GM10248 (cell line): ENCODE measurements around the gene PNPLA4.

Experiments
- CTCF ChIA-PET: fragments of 300-600 bp; sonication (Branson Sonifier 250); formaldehyde crosslinking; extraction: SDS; loops from one replicate; lab custom pipeline; 2021; ENCODE audit warnings: antibody characterized with exemption; lab: Yijun Ruan, JAX
- POLR2A ChIA-PET: fragments of 350-650 bp; sonication (Branson Sonifier 250); formaldehyde crosslinking; extraction: SDS; loops from one replicate; lab custom pipeline; 2020; ENCODE audit warnings: antibody characterized with exemption; lab: Yijun Ruan, JAX
- DNase-seq: peaks from one replicate; pipeline ENCODE4 v3.0.0; 2012; ENCODE audit errors: extremely low spot score
- TF ChIP-seq, protein P1 (sequence below): IDR thresholded peaks from 2 replicates; pipeline ENCODE4 v1.5.1; 2012; ENCODE audit warnings: mild to moderate bottlenecking, low read depth; ENCODE audit errors: extremely low read depth, missing control alignments, control extremely low read depth

PNPLA4 gene

DNA sequence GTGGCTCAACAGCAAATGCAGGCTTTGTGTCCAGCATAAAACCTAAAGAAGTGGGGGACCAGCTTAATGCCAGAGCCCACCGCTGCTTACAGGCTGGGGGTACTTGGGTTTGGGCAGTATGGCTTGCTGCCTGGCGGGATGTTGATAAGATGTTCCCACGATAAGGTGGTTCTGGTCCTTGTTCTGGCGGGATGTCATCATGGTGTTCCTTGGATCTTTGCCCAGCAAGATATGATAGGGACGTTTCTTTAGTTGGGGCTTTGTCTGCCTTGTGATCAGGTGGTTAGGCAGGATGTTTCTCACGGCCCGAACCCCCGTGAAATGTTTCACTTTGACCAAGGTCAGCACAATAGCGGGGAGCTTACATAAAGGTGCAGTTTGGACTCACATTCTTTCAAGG, 35.3 kb downstream of the PNPLA4 start:
- POLR2A ChIA-PET: no interaction called here

DNA sequence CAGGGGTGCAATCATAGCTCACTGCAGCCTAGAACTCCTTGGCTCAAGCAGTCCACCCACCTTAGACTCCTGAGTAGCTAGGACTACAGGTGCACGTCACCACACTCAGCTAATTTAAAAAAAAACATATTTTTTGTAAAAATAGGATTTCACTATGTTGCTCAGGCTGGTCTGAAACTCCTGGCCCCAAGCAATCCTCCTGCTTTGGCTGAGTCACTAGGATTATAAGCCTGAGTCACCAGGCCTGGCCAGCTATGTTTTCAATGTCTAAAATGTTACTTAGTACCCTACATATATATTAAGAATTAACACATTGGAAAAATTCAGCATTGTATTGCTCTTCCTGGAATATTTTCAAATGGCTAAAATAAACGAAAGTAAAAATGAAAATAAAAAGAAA, 37.5 kb downstream of the PNPLA4 start:
- TF ChIP-seq, protein P1, sequence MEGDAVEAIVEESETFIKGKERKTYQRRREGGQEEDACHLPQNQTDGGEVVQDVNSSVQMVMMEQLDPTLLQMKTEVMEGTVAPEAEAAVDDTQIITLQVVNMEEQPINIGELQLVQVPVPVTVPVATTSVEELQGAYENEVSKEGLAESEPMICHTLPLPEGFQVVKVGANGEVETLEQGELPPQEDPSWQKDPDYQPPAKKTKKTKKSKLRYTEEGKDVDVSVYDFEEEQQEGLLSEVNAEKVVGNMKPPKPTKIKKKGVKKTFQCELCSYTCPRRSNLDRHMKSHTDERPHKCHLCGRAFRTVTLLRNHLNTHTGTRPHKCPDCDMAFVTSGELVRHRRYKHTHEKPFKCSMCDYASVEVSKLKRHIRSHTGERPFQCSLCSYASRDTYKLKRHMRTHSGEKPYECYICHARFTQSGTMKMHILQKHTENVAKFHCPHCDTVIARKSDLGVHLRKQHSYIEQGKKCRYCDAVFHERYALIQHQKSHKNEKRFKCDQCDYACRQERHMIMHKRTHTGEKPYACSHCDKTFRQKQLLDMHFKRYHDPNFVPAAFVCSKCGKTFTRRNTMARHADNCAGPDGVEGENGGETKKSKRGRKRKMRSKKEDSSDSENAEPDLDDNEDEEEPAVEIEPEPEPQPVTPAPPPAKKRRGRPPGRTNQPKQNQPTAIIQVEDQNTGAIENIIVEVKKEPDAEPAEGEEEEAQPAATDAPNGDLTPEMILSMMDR: no peak
- CTCF ChIA-PET: no interaction called here
- POLR2A ChIA-PET: no interaction called here
- no peak for DNase-seq

More for the DNA sequence above, 35.3 kb downstream of the PNPLA4 start:
- CTCF ChIA-PET: no interaction called here
- TF ChIP-seq, protein P1: no peak
- DNase-seq: no peak

DNA sequence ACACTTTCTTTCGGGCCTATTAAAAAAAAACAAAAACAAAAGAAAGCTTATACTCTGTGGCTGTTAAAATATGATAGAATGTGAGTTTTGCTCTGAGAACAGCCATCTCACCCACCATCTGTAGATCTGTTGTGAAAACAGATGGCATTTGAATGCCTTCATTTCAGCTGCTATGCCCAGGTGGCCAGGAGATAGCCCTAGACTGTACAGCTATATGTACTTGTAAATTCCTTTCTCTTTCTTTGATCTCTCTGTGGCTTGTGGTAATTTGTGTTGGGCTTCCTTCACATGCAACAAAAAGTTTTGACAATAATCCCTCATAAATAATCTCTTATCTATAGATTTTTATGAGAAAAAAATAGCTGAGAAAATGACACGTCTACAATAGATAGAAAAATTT, 38.1 kb downstream of the PNPLA4 start:
- CTCF ChIA-PET: no interaction called here
- TF ChIP-seq, protein P1: no peak
- POLR2A ChIA-PET: no interaction called here
- no peak for DNase-seq

DNA sequence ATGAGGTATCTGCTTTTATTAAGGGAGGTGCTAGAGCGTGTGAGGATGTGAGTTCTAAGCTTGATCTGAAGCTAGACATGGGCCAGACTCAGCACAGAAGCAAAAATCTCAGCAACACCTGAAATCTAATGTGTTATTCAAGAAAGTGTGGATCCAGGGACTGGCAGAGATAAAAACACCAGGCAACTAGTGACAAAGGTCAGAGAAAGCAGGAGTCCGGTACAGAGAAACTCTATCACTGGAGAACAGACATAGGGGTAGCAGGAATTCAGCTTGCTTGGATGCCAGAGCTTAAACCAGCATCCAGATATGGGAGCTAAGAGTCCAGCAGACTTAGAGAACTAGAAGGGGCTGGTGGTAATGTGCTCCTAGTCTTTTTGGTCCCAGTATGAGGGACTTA, 50.3 kb downstream of the PNPLA4 start:
- ChIA-PET CTCF (no interaction called here), POLR2A (no interaction called here)
- no peak for DNase-seq
- TF ChIP-seq, protein P1: no peak

DNA sequence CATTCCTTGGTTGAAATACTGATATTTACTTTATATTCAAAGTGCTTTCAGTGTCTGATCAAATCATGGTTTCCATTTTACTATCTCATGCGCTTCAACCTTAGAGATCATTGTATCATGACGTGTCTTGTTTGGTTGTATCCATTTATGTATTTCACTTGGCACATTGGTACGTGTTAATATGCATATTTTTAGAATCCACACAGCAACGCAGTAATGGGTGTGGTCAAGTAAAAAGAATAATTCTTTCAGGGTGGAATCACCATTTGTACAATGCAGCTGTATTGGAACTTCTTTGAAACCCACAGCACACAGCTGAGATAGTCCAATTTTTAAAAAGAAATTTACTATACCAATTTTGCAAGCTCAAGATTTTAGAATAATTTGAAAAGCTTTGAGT, 55.2 kb downstream of the PNPLA4 start:
- POLR2A ChIA-PET: no interaction called here
- no peak for DNase-seq
- CTCF ChIA-PET: no interaction called here
- TF ChIP-seq, protein P1: no peak

DNA sequence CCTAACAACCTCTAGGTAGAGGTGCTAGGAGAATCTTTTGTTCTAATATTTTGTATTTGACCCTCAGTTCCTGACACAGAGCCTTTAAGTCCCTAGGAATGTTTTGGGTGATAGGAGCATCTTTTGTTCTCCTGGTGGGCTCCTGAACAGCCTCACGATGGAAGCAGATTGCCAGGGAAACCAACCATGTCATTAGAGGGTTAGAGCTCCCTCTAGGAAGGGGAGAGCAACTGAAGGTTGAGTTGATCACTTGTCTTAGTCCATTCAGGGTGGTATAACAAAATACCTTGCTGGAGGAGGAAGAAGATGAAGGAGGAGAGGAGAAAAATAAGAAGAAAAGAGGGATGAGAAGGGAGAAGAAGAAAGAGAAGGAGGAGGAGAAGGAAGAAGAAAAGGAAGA, 75.0 kb downstream of the PNPLA4 start:
- TF ChIP-seq, protein P1: no peak
- DNase-seq: no peak
- CTCF ChIA-PET: no interaction called here
- POLR2A ChIA-PET: no interaction called here
